Astrocyte of the cerebellum (primary cell): ENCODE results near the gene MTMR1.

Source experiments
- DNase-seq: peaks from one replicate; pipeline ENCODE4 v3.0.0-alpha.2; 2011; ENCODE audit warnings: low read depth
- H3K4me3 ChIP-seq: 2 replicates; pipeline ENCODE4 v1.5.1; 2011; ENCODE audit warnings: mild to moderate bottlenecking, low read depth, low read length, moderate library complexity
- in situ Hi-C: cut with HindIII; loops from 2 replicates; pipeline ENCODE4 v1.10.0; 2017; ENCODE audit warnings: low sequenced_read_pairs
- TF ChIP-seq, protein P1 (sequence below): IDR thresholded peaks from 2 replicates; pipeline ENCODE4 v1.5.1; 2012; ENCODE audit warnings: low read length, low read depth, moderate library complexity, mild to moderate bottlenecking; ENCODE audit errors: missing control alignments

Gene MTMR1

DNA sequence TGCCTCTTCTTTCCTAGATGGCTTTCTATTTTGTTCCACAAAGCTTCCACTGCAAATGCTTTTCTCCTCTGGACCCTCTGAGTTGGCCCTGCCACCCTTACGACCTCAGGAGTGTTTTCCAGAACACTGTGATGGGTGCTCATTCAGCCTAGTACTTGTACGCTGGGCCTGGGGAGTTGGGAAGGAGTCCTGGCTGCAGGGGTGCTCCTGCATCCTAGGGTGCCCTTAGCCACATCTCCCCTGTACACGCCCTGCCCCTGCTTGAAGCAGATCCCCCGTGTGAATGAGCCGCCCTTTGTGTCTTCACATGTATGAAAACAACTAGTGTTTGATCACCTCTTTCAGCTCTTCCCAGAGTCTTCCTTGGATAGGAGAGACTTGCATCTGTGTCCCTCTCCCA, 64.2 kb downstream of the MTMR1 start:
- DNase-seq, result no peak
- TF ChIP-seq, protein P1, sequence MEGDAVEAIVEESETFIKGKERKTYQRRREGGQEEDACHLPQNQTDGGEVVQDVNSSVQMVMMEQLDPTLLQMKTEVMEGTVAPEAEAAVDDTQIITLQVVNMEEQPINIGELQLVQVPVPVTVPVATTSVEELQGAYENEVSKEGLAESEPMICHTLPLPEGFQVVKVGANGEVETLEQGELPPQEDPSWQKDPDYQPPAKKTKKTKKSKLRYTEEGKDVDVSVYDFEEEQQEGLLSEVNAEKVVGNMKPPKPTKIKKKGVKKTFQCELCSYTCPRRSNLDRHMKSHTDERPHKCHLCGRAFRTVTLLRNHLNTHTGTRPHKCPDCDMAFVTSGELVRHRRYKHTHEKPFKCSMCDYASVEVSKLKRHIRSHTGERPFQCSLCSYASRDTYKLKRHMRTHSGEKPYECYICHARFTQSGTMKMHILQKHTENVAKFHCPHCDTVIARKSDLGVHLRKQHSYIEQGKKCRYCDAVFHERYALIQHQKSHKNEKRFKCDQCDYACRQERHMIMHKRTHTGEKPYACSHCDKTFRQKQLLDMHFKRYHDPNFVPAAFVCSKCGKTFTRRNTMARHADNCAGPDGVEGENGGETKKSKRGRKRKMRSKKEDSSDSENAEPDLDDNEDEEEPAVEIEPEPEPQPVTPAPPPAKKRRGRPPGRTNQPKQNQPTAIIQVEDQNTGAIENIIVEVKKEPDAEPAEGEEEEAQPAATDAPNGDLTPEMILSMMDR, result no peak
- in situ Hi-C loops, result no loop called here
- no peak overlapping the region for H3K4me3 ChIP-seq

DNA sequence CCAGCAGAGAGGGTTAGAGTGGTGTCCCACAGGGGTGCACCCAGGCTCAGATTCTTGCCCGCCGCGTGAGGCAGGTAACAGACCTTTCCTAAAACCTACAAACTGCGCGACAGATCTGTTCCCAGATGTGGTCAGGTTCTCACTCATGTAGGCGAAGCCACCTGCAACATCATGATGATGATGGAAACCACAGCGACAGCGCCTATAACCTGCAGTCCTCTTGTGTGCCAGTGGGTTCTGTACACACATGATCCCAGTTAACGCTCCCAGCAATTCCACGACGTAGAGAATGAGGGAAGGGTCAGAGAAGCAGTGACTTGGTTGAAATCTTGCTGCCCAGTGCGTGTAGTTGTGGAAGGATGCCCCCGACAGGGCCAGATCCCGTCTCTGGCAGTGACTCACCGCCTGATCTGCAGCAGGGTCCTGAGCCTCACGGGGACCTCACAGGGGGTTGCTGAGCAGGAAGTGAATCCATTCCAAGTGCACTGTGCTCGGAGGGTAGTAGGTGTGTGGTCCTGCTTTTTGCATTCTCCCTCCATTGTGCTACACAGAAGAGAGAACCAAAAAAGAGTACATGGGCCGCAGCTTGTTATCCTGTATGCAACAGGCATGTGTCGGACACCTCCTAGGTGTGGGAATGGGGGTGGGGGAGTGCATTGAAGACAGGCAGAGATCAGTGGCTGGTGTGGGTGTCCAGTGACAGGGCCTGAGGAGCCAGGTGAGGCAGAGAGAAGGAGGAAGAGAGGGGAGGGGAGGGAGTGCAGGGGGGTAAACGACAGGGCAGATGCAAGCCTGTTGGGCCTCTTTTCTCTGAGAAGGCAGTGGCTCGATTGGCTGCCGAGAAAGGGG, 66.6 kb downstream of the MTMR1 start:
- DNase-seq, result no peak
- in situ Hi-C loops, result no loop called here
- H3K4me3 ChIP-seq, result no peak overlapping the region
- TF ChIP-seq, protein P1, result no peak

DNA sequence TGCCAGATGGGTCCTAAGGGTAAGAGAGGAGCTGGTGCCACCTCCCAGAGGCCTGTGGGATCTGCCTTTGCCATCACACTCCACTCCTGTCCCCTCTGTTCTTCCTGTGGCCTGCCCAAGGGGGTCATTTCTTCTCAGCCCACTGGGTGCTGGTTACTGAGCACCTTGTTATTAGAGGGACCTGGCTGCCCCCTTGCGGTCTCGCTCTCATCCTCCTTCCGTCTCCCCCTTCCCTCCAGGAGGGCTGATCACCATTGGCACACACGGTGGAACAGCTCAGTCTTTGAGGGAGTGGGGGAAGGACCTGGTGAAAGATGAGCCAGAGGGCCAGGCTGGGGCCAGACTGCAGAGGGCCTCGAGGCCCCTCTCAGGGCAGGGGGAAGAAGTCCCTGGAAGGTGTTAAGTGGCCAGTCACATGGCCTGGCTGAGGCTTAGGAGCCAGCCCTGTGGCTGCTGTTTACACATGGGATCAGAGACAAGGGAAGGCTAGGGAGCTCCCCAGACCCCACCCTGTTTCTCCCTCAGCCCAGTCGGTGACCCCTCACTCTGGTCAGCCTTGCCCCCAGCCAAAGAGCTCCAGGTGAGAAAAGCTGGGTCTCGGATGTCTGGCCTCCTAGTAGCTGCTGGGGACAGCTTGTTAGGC, 68.1 kb downstream of the MTMR1 start:
- H3K4me3 ChIP-seq, result no peak overlapping the region
- no peak for DNase-seq
- in situ Hi-C loops, result no loop called here
- TF ChIP-seq, protein P1, result no peak

DNA sequence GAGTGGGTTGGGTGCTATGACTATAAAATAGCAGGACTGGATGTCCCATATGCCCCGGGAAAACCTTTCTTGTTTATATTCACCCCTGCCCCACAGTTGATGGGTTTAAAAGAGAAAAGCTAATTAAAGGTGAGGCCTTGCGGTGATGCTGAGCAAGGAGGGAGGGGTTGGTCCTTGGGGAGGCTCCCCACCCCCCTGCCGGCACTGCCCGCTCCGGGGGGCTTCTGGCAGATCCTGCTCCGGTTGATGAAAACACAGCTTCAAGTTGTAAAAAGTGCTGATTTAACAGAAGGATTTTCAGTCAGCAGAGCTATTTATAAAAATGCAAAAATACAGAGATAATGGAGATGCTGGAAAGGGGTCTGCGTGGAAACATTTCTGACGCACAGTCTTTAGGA, 68.6 kb downstream of the MTMR1 start:
- TF ChIP-seq, protein P1, result no peak
- H3K4me3 ChIP-seq, result no peak overlapping the region
- in situ Hi-C loops, result no loop called here
- no peak for DNase-seq

DNA sequence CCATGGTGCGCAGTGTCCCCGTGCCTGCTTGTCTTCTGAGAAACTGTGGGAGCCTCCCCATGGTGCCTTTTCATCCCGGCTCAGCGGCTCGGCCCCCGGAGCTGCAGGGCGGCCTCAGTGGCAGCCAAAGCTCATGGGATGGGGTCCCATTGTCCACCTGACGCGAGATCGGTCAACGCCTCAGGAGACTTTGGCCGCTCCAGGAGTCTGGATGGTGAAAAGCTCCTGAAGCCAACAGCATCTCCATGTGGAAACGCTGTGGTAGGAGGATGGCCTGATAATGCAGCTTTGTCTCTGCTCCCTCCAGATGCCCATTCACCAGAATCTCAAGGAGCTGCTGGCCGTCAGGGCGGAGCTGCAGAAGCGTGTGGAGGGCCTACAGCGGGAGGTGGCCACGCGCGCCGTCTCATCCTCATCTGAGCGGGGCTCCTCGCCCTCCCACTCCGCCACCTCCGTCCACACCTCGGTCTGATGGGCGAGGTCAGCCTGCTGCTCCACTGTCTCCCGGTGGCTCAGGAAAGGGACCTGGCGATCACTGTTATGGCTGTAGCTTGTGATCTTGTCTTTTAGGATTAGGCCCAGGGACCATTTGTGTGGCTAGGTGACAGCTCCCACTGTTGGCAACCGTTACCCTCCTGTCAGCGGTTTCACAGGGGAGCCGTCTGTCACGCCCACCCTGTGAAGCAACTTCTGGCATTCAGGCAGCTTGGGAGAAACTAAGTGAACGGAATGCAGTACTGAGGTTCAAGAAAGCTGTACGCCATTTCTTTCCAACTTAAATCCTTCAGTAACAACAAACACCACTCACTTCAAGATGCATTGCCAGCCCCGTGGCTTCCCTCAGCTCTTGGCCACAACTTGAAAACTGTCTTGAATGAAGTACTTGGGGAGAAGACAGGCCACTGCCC, 69.3 kb downstream of the MTMR1 start:
- no peak for DNase-seq
- in situ Hi-C loops, result no loop called here
- TF ChIP-seq, protein P1, result no peak
- H3K4me3 ChIP-seq, result no peak overlapping the region

DNA sequence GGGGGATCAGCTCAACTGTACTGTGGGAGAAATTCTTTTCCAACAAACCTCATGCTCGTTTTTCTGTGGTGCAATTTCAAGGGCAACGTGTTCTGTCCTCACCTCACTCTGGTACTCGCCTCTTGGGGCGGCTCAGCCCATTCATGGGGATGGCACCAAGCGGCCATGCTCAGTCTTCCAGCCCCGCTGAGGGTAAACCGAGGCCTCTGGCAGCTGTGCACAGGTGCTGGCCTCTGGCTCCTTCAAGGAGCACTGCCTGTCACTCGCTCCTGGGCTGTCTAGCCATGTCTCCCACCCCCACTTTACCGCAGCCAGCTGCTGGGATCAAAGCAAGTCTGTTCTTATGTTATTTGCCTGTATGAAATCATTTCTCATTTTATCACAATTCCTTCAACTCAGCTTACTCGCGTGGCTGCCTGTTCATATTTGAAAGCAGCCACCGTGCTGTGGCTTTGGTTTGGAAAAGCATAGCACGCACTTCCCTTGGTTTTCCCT, 70.2 kb downstream of the MTMR1 start:
- DNase-seq, result no peak
- no peak overlapping the region for H3K4me3 ChIP-seq
- in situ Hi-C loops, result no loop called here
- TF ChIP-seq, protein P1, result no peak
